AG09309 (cell line): ENCODE results near the gene SND1.

ENCODE experiments used
- DNase-seq: peaks from one replicate; pipeline ENCODE4 v3.0.0-alpha.2; 2010; ENCODE audit warnings: low read depth
- H3K4me3 ChIP-seq: 2 replicates; pipeline ENCODE4 v1.5.1; 2011; ENCODE audit warnings: mild to moderate bottlenecking, low read depth, low read length, moderate library complexity; ENCODE audit not compliant: control insufficient read depth
- CTCF ChIP-seq: IDR thresholded peaks from 2 replicates; pipeline ENCODE4 v1.5.1; 2011; ENCODE audit warnings: mild to moderate bottlenecking, low read depth, low read length, inconsistent platforms; ENCODE audit not compliant: insufficient read depth, control insufficient read depth; ENCODE audit errors: missing control alignments

The SND1 gene

GRCh38 chr7:128100949-128101713 lies 449.1 kb downstream of the SND1 start:
- no peak overlapping the region for H3K4me3 ChIP-seq
- no peak for DNase-seq
- no peak for TF ChIP-seq CTCF

- TF ChIP-seq CTCF: no peak
- no peak overlapping the region for H3K4me3 ChIP-seq
- DNase-seq: no peak
Measured at GRCh38 chr7:128102490-128103291, 450.7 kb downstream of the SND1 start.

- TF ChIP-seq CTCF: no peak
- peak overlapping the region; percentile 28 for H3K4me3 ChIP-seq
- DNase-seq: no peak
Measured at GRCh38 chr7:128103498-128104107, 451.6 kb downstream of the SND1 start.

- DNase-seq: no peak
- no peak for TF ChIP-seq CTCF
- H3K4me3 ChIP-seq: peak overlapping the region; percentile 28
Measured at GRCh38 chr7:128104108-128104742, 452.2 kb downstream of the SND1 start.

GRCh38 chr7:128105228-128106022 lies 453.4 kb downstream of the SND1 start:
- H3K4me3 ChIP-seq: no peak overlapping the region
- DNase-seq: no peak
- no peak for TF ChIP-seq CTCF
